MM.1S (cell line): Measurements from ENCODE around the gene PTGER2.

Source experiments
- DNase-seq: peaks from one replicate; pipeline ENCODE4 v3.0.0-alpha.2; 2015
- H2AFZ ChIP-seq: fragments of 300-600 bp; sonication (generic); 2 replicates; pipeline ENCODE4 v1.6.0; 2016; ENCODE audit warnings: antibody characterized with exemption, low read length
- H3F3A ChIP-seq: fragments of 300-600 bp; sonication (generic); 2 replicates; pipeline ENCODE4 v1.6.1; 2016; ENCODE audit warnings: mild to moderate bottlenecking, antibody characterized with exemption, low read length, moderate library complexity, mixed read lengths; ENCODE audit not compliant: insufficient read depth
- H3K27ac ChIP-seq: fragments of 300-600 bp; sonication (generic); 2 replicates; pipeline ENCODE4 v1.5.1; 2016; ENCODE audit warnings: mild to moderate bottlenecking, low read length
- H3K27me3 ChIP-seq: fragments of 300-600 bp; sonication (generic); replicated peaks from 2 replicates; pipeline ENCODE4 v1.6.0; 2016; ENCODE audit warnings: low read length; ENCODE audit not compliant: insufficient read depth
- H3K36me3 ChIP-seq: fragments of 300-600 bp; sonication (generic); replicated peaks from 2 replicates; pipeline ENCODE4 v1.6.1; 2016; ENCODE audit warnings: mild to moderate bottlenecking, low read length, mixed read lengths; ENCODE audit not compliant: insufficient read depth
- H3K4me1 ChIP-seq: fragments of 300-600 bp; sonication (generic); 2 replicates; pipeline ENCODE4 v1.6.1; 2016; ENCODE audit warnings: low read length, mixed read lengths
- H3K4me2 ChIP-seq: fragments of 300-600 bp; sonication (generic); 2 replicates; pipeline ENCODE4 v1.6.0; 2016; ENCODE audit warnings: low read depth, low read length
- H3K4me3 ChIP-seq: fragments of 300-600 bp; sonication (generic); 2 replicates; pipeline ENCODE4 v1.5.1; 2016; ENCODE audit warnings: low read length, mixed read lengths
- H3K79me2 ChIP-seq: fragments of 300-600 bp; sonication (generic); 2 replicates; pipeline ENCODE4 v1.6.1; 2016; ENCODE audit warnings: mixed run types, low read length, mixed read lengths
- H3K9ac ChIP-seq: fragments of 300-600 bp; sonication (generic); 2 replicates; pipeline ENCODE4 v1.6.1; 2016; ENCODE audit warnings: low read length, mixed read lengths
- H3K9me2 ChIP-seq: fragments of 300-600 bp; sonication (generic); replicated peaks from 2 replicates; pipeline ENCODE4 v1.6.1; 2016; ENCODE audit warnings: mild to moderate bottlenecking, low read length, mixed read lengths; ENCODE audit not compliant: insufficient read depth
- H3K9me3 ChIP-seq: fragments of 300-600 bp; sonication (generic); replicated peaks from 2 replicates; pipeline ENCODE4 v1.6.1; 2016; ENCODE audit warnings: mild to moderate bottlenecking, low read length, mixed read lengths; ENCODE audit not compliant: insufficient read depth
- H4K20me1 ChIP-seq: fragments of 300-600 bp; sonication (generic); 2 replicates; pipeline ENCODE4 v1.6.1; 2016; ENCODE audit warnings: mild to moderate bottlenecking, low read length, moderate library complexity, mixed read lengths; ENCODE audit not compliant: insufficient read depth
- CTCF ChIP-seq: fragments of 300-600 bp; sonication (generic); IDR thresholded peaks from 2 replicates; pipeline ENCODE4 v1.5.1; 2016; ENCODE audit warnings: antibody characterized with exemption, low read length, mixed read lengths
- EZH2 ChIP-seq: fragments of 300-600 bp; sonication (generic); optimal IDR thresholded peaks from 2 replicates; pipeline ENCODE3; 2017; ENCODE audit warnings: low read depth, mild to moderate bottlenecking, antibody characterized with exemption, low read length, mixed read lengths
- EZH2phosphoT487 ChIP-seq: fragments of 300-600 bp; sonication (generic); IDR thresholded peaks from 2 replicates; pipeline ENCODE4 v1.6.1; 2018; ENCODE audit warnings: antibody characterized with exemption, low read length

Gene PTGER2

GRCh38 chr14:52328276-52328675 is 14.2 kb downstream of the PTGER2 start:
- Histone ChIP-seq H3K79me2 (no peaks in the 10 kb centered on the region), H3K9me2 (no peaks in the 10 kb centered on the region), H3K4me2 (no peak overlapping the region), H3K9ac (no peak overlapping the region), H3K27ac (no peak overlapping the region), H3F3A (no peaks in the 10 kb centered on the region), H3K4me1 (no peaks in the 10 kb centered on the region), H3K27me3 (no peaks in the 10 kb centered on the region), H3K4me3 (no peak overlapping the region), H2AFZ (no peak overlapping the region), H4K20me1 (no peaks in the 10 kb centered on the region), H3K36me3 (no peaks in the 10 kb centered on the region), H3K9me3 (no peaks in the 10 kb centered on the region)
- DNase-seq = no peak
- TF ChIP-seq EZH2 (no peak), EZH2phosphoT487 (no peak), CTCF (no peak)

- no peak for DNase-seq
- Histone ChIP-seq H4K20me1 (no peaks in the 10 kb centered on the region), H3K36me3 (no peaks in the 10 kb centered on the region), H2AFZ (no peak overlapping the region), H3K4me1 (no peaks in the 10 kb centered on the region), H3K4me3 (no peak overlapping the region), H3F3A (no peaks in the 10 kb centered on the region), H3K9ac (no peak overlapping the region), H3K27me3 (no peaks in the 10 kb centered on the region), H3K79me2 (no peaks in the 10 kb centered on the region), H3K4me2 (no peak overlapping the region), H3K9me3 (no peaks in the 10 kb centered on the region), H3K9me2 (no peaks in the 10 kb centered on the region), H3K27ac (no peak overlapping the region)
- no peak for TF ChIP-seq CTCF
- TF ChIP-seq EZH2phosphoT487 = no peak
- TF ChIP-seq EZH2 = no peak
These were observed 15.7 kb downstream of the PTGER2 start for GRCh38 chr14:52329678-52330369.

GRCh38 chr14:52332269-52332668 is 18.2 kb downstream of the PTGER2 start:
- H3K4me2 ChIP-seq = no peak overlapping the region
- no peak overlapping the region for H2AFZ ChIP-seq
- no peak for DNase-seq
- H3F3A ChIP-seq = no peaks in the 10 kb centered on the region
- no peaks in the 10 kb centered on the region for H3K4me1 ChIP-seq
- H3K9me3 ChIP-seq = no peaks in the 10 kb centered on the region
- no peaks in the 10 kb centered on the region for H3K9me2 ChIP-seq
- no peak overlapping the region for H3K9ac ChIP-seq
- H3K79me2 ChIP-seq = no peaks in the 10 kb centered on the region
- no peaks in the 10 kb centered on the region for H3K27me3 ChIP-seq
- no peak overlapping the region for H3K27ac ChIP-seq
- H4K20me1 ChIP-seq = no peaks in the 10 kb centered on the region
- no peaks in the 10 kb centered on the region for H3K36me3 ChIP-seq
- TF ChIP-seq EZH2 (no peak), CTCF (no peak), EZH2phosphoT487 (no peak)
- H3K4me3 ChIP-seq = no peak overlapping the region
